HK-2 (cell line): ENCODE results near the gene ADAP2.
"Not testable (repeated sequence)": the region's sequence is repeated elsewhere in the genome, so short reads cannot be mapped to it uniquely, and the experiment has no call there.

Source experiments
- DNase-seq: peaks from one replicate; pipeline ENCODE4 v3.0.0-alpha.2; 2018; ENCODE audit not compliant: unreplicated experiment

ADAP2 gene

DNA sequence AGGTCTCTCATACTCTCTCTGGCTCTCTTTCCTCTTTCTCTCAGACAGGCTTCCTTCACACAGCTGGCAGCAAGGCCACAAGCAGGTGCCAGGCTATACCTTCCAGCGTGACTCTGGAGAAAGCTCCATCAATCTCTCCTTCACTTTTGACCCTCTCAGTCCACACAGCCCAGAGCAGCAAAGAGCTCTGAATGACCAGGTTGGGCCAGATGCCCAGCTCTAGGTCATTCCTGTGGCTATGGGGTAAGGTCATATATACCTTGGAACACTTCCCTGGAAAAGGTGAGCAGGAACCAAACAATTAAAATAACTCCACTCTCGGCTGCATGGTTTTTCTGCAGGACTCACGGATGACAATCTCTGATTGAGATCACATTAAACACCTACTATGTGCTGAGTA lies 8.8 kb downstream of the ADAP2 start:
- no peak for DNase-seq

DNA sequence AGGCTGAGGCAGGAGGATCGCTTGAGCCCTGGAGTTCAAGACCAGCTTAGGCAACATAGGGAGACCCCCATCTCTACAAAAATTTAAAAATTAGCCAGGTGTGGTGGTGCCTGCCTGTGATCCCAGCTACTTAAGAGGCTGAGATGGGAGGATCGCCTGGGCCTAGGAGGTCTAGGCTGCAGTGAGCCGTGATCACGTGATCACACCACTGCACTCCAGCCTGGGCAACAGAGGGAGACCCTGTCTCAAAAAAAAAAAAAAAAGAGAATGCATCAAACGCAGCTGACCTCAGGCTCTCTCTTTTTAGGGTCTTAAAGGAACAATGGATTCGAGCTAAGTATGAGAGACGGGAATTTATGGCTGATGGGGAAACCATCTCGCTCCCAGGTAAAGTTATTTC lies 9.8 kb downstream of the ADAP2 start:
- not testable (repeated sequence) for DNase-seq

DNA sequence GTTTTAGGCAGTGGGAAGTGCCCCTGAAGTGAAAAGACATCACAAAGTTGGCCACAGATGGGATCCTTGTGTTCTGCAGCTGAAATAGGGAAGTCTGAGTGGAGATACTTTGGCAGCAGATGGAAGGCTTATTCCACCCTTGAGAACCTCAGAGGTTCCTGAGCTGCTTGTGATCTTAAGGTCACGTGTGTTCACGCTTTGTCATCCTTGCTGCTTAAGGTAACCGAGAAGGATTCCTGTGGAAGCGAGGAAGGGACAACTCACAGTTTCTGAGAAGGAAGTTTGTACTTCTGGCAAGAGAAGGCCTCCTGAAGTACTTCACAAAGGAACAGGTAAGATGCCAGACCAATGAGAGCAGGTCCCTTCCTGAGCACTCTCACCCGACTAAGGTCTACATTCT lies 12.2 kb downstream of the ADAP2 start:
- no peak for DNase-seq

DNA sequence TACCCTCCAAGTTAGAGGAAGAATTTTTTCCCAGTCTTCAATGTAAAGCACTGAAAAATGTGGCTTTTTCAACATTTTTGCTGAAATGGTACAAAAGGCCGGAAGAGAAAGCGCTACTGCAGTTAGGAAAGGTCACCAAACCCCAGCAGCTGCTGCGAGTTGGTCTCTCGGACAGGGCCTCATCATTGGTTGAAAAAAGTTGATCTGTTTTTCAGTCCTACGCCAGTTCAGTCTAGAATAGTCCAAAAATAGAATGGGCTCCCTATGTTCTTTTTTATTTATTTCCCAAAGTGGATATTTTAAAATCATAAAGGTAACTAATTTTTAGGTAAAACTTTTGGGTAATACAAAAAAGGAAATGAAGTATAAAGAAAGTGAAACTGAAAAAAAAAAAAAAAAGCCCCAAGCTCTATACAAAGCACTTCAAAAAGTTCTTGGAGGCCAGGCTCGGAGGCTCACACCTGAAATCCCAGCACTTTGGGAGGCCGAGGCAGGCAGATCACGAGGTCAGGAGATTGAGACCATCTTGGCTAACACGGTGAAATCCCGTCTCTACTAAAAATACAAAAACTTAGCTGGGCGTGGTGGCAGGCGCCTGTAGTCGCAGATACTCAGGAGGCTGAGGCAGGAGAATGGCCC lies 17.4 kb downstream of the ADAP2 start:
- DNase-seq: no peak

DNA sequence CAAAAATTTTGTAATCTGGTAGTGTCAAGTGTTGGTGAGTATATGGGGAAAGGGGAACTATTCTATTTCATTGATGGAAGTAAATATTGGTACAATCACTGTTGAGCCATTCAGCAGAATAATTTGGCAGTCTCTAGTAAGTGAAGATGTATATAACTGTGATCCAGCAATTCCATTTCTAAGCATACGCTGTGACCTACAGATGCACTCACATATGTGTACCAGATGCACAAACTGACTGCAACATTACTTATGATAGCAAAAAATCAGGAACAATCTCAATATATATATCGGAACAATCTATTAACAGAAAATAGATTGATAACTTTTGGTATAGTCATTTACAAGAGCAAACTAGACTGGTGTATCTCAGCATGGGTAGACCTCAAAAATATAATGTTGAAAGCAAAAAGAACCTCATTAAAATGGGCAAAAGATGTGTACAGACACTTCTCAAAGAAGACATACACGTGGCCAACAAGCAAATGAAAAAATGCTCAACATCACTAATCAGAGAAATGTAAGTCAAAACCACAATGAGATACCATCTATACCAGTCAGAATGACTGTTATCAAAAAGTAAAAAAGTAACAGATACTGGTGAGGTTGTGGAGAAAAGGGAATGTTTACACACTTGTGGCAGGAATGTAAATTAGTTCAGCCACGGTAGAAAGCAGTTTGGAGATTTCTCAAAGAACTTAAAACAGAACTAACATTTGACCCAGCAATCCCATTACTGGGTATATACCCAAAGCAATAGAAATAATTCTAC lies 20.7 kb downstream of the ADAP2 start:
- DNase-seq: no peak

DNA sequence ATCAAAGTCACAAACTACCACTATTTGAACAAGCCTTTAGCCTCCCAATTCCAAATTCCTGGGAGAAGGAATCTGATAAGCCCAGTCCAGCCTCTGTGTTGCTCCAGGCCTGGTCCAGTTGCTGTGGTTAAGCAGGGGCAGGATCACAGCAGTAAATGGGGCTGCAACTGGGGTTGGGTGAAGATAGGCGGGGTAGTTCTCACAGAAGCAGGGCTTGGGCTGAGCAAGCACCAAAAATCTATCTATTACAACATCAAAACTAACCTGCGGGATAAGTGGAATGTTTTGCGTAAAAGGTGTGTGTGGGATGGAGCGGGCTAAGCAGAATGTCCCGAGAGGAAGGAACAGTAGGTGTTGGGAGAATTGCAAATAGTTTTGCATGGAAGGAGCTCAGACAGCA lies 26.1 kb downstream of the ADAP2 start:
- DNase-seq: no peak

DNA sequence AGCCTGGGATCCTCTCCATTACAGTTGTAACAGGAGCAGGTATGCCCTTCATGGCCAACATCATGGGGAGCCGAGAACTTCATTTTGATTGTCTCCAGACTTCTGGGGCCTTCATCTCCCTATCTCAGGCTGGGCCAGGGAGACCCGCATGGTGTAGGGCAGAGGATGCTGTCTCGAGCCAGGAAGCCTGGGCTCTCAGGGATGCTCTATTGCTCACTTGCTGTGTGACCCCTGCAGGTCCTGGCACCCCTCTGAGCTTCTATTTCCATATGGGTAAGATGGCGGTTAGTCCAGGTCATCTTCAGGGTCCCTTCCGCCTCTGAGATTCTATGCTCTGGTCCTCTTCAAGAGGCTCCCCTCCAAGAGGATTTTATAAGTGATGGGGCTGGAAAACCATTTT lies 28.4 kb downstream of the ADAP2 start:
- DNase-seq: no peak

DNA sequence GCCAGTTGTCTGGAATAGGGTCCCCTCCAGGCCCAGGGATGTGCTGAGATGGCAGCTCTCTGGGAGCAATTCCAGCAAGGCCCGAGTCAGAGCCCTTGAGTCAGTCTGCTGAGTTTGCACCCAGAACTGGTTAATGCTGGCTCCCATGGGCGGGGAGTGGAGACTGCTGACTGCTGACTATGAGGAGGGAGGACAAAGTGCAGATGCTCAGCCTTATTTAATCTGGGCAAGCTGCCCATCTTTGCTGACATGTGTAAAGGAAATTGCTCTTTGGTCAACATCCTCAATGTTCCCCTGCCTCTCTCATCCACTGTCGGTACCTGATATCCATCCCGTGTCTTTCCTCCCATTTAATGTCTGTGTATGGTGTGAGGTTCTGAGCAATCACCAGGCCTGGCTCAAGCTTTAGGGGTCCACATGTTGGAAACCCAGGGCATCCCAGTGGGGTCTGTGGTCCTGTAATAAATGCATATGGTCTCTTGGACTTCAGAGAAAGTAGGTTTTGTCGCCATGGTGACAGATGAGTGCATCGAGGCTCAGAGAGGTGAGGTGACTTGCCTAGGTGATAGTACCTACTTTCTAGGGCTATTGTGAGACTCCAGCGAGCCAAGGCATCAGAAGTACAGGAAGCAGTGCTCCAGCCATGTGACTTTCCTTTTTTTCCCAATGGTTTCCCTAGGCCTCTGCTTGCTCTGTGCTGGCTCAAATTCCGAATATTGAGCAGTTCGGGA lies 29.1 kb downstream of the ADAP2 start:
- DNase-seq: peak; percentile 38

DNA sequence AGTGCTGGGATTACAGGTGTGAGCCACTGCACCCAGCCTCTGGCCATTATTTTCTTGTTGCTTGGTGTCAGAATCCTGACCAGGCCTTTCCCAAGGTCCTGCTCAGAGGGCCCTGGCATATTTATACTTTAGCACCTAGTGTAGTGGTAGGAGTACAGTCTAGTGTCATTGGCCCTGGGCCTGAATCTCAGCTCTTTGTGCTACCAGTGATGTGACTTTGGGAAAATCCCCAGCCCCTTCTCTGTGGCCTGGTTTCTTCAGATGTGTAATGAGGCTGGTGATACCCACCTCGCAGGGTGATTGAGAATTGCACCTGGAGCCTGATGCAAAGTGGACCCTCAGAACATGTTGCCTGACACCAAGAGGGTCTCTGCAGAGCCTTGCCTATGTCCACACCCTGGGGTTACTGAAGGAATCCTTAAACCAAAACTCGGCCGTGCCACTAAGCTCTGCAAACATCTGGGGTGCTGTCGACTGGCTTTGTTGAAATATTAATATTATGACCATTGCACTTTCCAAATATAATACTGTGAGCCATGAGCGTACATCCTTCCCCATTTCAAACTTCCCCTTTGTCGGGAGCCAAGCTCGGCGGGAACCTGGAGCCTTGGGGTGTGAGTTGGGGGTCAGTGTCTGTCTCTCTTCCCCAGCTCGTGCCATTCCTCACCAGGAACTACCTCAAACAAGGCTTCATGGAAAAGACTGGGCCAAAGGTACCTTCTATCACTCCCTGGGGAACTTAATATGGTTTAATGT lies 31.1 kb downstream of the ADAP2 start:
- no peak for DNase-seq

DNA sequence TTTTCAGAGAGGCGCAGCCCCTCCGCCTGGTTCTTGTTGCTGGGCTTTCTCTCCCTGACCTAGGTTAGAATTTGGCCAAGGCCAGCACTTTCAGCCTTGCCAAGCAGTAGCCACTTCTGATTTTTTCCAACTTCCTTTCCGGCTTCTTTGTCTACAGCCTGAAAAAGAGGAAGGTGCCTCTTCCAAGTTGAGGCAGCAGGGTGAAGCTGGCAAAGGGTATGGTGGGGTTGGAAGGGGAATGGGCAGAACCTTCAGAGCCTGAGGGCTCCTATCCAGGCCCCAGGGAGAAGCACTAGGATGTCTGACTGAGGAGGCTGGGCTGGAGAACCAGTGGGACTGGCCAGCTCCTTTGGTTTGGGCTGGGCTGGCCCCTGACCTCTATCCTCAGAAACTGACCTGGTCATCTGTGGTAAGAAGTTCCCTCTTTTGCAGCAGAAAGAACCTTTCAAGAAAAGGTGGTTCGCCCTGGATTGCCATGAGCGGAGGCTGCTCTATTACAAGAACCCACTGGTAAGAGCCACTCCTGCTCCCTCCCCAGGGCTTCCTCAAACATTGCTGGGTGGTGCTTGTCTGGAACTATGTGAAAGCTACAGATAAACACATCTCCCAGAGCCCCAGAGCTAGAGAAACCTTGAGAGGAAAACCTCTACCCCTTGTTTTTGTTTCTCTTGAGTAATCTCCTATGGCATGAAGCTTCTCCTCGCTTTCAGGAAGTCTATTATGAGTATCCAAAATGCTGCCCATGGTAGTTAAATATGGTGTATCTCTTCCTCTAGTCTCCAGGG lies 32.5 kb downstream of the ADAP2 start:
- DNase-seq: no peak

DNA sequence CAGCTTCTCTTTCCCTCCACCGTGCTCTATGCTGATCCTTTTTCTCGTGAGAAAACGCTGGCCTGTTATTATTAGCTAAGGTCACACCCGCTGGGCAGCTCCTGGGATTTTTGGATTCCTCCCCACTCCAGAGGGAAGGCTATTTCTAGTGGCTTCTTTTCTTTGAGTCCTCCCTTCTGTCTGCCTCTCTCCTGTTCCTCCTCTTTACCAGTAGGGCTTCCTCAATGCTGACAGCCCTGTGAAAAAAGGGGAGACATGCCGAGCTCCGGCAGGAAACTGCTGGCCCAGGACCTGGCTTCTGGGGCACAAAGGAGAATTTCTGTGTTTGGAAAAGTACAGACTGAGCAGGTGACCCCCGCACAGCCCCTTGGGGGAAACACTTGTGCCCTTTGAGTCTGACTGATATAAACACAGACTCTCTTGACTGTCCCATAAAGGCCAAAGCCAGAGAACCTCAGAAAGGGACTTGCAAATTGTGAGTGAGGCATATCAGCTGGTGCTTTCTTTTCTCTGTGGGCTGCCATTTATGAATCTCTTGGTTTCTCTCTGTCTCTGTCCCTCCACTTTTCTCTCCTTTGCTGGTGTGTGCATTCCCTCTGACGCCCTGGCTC lies 35.1 kb downstream of the ADAP2 start:
- no peak for DNase-seq

DNA sequence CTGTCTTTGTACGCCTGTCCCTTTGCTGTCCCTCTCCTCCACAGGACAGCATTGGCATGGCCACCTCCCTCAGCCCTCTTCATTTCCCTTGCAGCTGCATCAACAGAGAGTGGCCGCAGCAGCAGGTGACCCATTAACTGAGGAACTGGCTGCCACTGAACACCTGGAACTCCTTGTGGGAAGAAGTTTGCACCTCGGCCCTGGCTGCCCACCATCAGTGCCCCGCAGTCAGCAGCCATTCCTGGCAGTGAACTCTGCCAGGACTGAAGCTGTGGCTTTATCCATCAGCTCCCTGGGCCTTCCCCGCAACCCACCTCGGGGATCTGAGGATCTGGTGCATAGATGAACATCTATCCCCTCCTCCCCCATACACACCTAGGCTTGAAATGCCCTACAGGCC lies 36.0 kb downstream of the ADAP2 start:
- no peak for DNase-seq

DNA sequence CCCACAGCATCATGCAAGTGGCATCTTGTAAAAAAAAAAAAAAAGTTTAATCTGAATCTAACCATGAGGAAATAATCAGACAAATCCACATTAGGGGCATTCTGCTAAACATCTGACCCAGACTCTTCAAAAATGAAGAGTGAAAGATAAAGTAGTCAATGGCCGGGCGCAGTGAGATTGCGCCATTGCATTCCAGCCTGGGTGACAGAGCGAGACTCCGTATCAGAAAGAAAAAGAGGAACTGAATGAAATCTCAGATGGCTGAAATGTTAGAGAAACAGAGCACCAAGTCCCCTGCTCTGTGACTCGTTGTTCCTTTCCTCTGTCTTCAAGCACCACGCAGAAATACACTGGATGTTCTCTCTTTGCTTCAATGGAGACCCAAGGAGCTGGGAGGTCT lies 36.4 kb downstream of the ADAP2 start:
- no peak for DNase-seq

DNA sequence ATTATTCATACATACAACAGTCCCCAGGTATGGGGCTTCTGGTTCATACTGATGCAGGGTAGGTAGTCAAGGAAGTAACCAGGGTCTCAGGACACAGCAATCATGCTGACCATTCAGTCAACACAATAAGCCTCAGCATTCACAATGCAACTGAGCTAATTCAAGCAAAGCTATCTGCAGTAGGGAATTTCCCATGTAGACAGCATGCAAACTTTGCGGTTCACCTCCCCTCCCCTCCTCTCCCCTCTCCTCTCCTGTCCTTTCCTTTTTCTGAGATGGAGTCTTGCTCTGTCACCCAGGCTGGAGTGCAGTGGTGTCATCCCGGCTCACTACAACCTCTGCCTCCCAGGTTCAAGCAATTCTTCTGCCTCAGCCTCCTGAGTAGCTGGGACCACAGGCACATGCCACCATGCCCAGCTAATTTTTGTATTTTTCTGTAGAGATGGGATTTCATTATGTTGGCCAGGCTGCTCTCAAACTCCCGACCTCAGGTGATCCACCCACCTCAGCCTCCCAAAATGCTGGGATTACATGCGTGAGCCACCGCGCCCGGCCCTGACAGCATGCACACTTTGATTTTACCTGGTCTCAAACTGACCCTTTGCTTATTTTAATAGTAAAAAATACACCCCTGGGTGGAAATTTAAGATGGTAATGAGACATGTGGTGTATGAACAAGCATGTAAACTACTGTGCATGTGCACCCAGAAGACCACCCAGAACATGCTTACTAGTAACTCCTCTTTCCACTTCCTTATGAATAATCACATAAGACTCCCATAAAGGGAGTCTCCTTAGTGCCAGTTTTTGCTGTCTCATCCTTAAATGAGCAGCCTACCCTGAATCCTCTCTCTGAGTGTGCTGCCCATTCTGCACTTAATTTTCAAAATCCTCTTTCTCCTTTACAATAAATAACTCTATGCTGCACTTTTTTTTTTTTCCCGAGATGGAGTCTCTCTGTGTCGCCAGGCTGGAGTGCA lies 39.8 kb downstream of the ADAP2 start:
- peak; percentile 56 for DNase-seq

DNA sequence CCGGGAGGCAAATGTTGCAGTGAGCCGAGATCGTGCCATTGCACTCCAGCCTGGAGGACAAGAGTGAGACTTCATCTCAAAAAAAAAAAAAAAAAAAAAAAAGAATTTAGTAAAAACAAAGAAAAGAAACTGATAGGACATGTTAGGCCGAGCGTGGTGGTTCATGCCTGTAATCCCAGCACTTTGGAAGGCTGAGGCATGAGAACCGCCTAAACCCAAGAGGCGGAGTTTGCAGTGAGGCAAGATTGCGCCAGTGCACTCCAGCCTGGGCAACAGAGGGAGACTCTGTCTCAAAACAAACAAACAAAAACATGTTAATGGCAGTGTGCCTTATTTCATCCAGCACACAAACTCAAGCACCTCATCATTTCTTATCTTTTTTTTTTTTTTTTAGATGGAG lies 42.6 kb downstream of the ADAP2 start:
- not testable (repeated sequence) for DNase-seq

DNA sequence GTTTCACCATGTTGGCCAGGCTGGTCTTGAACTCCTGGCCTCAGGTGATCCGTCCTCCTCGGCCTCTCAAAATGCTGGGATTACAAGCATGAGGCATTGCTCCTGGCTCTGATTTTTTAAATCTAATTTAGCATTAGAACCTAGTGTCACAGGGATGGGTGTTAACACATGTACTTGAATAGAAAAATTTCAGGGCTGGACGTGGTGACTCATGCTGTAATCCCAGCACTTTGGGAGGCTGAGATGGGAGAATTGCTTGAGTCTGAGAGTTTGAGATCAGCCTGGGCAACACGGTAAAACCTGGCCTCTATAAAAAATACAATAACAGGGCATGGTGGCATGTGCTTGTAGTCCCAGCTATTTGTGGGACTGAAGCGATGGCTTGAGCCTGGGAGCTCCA lies 43.1 kb downstream of the ADAP2 start:
- no peak for DNase-seq

DNA sequence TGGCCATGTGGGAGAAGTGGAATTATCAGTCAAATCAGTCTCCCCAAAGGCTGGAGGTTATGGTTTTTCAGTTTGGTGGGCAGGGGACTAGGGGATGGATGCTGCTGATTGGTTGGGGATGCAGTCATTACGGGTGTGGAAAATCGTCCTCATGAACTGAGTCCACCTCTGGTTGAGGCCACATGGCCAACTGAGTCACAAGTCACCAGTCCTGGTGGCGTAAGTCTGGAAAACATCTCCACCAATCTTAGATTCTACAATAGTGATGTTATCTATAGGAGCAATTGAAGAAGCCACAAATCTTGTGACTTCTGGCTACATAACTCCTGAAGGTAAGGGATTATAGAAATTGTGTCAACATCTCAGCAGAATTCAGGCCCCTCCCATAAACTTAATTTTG lies 43.9 kb downstream of the ADAP2 start:
- no peak for DNase-seq

DNA sequence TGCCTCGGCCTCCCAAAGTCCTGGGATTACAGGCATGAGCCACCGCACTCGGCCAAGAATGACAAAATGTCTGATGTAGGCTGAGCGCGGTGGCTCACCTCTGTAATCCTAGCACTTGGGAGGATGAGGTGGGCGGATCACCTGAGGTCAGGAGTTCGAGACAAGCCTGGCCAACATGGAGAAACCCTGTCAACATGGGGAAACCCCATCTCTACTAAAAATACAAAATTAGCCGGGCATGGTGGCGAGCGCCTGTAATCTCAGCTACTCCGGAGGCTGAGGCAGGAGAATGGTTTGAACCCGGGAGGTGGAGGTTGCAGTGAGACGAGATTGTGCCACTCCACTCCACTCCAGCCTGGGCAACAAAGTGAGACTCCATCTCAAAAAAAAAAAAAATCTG lies 46.2 kb downstream of the ADAP2 start:
- not testable (repeated sequence) for DNase-seq

DNA sequence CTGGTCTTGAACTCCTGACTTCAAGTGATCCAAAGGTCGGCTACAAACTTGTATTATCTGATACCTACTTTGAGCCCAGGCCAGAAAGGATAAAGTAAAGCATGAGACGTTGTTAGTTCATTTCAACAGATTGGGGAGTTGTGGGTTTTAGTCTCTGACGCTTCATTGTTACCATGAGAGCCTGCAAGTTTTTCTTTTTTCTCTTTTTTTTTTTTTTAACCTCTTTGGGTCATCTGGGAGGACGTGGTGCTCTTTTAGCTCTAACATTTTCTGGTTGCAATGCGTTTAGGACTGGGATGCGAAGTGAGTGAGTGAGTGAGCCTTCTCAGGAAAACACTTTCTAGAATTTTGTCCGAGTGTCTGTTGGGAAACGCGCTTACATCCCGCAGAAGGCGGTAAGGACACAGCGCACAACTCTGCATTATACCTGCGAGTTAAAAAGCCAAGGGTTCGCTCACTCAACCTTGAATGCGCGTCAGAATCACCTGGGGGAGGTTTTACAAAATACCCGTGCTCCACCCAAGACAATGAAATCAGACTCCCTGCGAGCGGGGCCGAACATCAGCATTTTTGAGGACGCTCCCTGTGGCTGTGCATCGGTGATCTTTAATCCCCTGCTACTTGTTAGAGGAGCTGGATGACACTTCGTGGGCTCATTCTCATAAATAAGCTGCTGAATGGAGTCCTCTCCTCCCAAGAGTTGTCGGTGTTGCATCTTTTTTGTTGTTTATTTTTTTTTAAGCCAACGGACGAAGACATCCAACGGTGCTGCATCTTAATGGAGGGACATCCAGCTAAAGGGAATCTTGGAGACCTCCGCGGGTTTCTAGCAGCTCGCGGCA lies 48.5 kb downstream of the ADAP2 start:
- DNase-seq: peak; percentile 41
